ENCODE measurements around the gene RFLNA.

RFLNA gene

GRCh38 chr12:124333724-124334123, 38.8 kb downstream of the RFLNA start:
- TF ChIP-seq, protein P1, sequence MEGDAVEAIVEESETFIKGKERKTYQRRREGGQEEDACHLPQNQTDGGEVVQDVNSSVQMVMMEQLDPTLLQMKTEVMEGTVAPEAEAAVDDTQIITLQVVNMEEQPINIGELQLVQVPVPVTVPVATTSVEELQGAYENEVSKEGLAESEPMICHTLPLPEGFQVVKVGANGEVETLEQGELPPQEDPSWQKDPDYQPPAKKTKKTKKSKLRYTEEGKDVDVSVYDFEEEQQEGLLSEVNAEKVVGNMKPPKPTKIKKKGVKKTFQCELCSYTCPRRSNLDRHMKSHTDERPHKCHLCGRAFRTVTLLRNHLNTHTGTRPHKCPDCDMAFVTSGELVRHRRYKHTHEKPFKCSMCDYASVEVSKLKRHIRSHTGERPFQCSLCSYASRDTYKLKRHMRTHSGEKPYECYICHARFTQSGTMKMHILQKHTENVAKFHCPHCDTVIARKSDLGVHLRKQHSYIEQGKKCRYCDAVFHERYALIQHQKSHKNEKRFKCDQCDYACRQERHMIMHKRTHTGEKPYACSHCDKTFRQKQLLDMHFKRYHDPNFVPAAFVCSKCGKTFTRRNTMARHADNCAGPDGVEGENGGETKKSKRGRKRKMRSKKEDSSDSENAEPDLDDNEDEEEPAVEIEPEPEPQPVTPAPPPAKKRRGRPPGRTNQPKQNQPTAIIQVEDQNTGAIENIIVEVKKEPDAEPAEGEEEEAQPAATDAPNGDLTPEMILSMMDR (IDR thresholded peaks at IDR 0.05; ENCODE audit: control extremely low read depth, extremely low read depth, low read depth, missing control alignments), result no peak
- DNase-seq (ENCODE audit: extremely low spot score), result no peak
- POLR2A ChIA-PET, result no interaction called here
- CTCF ChIA-PET, result no interaction called here

DNA sequence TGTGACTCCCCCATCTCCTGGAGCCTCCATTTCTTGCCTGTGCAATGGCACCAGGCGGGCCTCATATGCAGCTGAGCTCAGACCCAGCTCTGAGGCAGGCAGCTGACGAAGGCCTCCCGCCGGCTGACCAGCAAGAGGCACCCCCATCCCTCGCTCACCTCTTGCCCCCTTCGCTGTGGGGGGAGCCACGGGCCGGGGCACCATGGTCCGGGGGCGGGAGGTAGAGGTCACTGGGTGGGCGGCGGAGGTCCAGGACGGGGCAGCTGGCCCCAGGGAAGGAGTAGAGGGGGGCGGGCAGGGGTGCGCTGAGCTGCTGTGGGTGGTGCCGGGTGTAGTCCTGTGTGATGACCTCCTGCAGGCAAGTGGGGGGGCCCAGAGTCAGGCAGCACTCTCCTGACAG, 39.4 kb downstream of the RFLNA start:
- no peak for DNase-seq (ENCODE audit: extremely low spot score)
- ChIA-PET CTCF (interaction anchor here (1.7 kb wide), 1 partner anchor 65 kb away, joined by 5 read pairs; no protein-coding TSS in a partner anchor), POLR2A (no interaction called here)
- TF ChIP-seq, protein P1 (IDR thresholded peaks at IDR 0.05; ENCODE audit: control extremely low read depth, extremely low read depth, low read depth, missing control alignments), result no peak

DNA sequence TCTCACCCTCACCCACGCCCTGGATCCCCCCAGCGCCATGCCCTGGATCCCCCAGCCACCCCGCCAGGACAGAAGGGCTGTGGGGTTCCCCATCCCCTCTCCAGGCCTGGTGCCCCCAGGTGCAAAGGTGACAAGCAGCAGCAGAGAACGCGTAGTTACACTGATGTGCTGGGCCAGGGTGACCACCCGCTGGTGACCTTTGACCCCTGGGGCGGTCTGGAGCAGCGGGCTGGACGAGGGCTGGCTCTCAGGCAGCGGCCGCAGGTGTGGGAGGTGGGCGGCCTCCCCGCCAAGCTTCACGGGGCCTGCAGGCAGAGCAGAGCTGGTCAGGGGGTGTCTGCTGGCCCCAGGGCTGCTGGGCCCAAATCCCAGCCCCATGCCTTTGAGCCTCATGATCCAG, 40.1 kb downstream of the RFLNA start:
- POLR2A ChIA-PET, result no interaction called here
- DNase-seq (ENCODE audit: extremely low spot score), result no peak
- TF ChIP-seq, protein P1 (IDR thresholded peaks at IDR 0.05; ENCODE audit: control extremely low read depth, extremely low read depth, low read depth, missing control alignments), result no peak
- CTCF ChIA-PET, result interaction anchor here (1.7 kb wide), 1 partner anchor 65 kb away, joined by 5 read pairs; no protein-coding TSS in a partner anchor

DNA sequence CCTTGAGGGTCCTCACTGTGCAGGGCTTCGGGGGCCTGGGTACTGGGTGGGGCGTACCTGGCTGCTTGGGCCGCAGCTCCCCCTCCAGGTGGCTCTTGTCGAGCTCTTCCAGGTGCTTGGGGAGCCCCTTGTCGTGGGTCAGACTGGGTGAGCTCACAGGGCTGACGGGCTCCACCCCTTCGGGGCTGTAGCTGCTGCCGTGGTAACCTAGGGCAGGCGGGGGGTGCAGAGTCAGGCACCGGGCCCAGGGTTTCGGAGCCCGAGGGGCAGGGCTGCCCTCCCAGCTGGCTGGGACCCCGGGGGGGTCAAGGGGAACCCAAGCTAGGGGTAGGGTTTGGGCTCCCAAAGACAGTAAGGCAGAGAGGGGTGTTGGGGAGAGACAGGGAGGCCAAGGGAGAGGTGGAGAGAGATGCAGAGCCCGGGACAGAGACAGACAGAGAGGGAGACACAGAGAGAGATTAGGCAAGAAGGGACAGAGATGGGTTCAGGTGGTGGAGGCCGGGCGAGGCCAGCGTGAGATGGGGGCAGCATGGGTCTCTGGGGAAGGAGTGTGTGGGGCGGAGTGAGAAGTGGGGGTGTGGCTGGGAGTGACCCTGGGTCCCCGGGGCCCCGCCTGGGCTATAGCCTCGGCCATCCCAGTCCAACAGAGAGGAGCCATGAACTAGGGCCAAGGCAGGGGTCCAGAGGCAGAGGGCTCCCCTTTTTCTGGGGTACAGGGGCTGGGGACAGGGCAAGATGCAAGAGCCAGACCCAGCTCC, 40.7 kb downstream of the RFLNA start:
- ChIA-PET CTCF (interaction anchor here (1.7 kb wide), 1 partner anchor 64 kb away, joined by 5 read pairs; no protein-coding TSS in a partner anchor), POLR2A (no interaction called here)
- DNase-seq (ENCODE audit: extremely low spot score), result no peak
- TF ChIP-seq, protein P1 (IDR thresholded peaks at IDR 0.05; ENCODE audit: control extremely low read depth, extremely low read depth, low read depth, missing control alignments), result no peak

DNA sequence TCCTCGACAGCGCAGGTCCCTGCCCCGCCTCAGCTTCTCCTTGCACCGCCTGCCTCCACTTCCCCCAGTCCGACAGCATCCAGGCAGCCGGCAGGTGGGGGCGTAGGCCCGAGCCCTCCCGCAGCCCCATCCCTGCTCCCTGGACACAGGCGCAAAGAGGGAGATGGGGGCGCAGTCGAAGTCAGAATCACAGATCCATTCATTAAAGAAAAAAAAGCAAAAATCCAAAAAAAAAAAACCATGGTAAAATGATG, 41.2 kb downstream of the RFLNA start:
- no peak for DNase-seq (ENCODE audit: extremely low spot score)
- ChIA-PET CTCF (no interaction called here), POLR2A (no interaction called here)
- TF ChIP-seq, protein P1 (IDR thresholded peaks at IDR 0.05; ENCODE audit: control extremely low read depth, extremely low read depth, low read depth, missing control alignments), result no peak

DNA sequence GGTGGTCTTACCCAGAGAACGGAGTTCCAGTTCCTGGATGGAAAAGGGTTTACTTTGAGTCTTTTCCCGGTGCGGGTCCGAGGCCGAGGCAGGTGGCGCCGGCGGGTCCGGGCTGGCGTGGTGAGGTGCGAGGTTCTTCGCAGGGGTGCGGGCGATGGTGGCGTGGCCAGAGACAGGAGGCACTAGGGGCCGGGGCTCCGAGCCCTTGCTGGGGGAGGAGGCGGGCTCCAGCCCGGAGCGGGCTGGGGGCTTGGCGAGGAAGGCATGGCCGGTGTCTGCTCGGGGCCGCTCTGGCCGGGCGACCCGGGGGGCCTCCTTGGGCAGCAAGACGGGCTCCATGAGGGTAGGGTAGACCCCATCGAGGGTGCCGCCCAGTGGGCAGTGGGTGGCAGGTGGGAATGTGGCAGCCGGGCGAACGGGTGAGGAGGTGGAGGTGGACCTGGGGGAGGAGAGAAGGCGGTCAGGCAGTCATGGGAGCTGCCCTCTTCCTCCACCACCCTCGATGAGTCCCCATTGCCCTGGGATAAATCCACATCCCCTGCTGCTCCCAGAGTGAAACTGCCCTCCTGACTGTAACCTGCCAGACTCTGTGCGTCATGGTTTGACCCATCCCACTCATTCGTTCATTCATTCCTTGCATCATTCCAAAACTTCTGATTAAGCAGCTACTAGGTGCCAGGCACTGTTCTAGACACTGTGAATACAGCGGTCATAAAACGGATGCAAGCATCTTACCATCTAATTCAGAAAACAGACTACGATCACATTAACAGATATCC, 42.0 kb downstream of the RFLNA start:
- TF ChIP-seq, protein P1 (IDR thresholded peaks at IDR 0.05; ENCODE audit: control extremely low read depth, extremely low read depth, low read depth, missing control alignments), result no peak
- POLR2A ChIA-PET, result no interaction called here
- CTCF ChIA-PET, result no interaction called here
- DNase-seq (ENCODE audit: extremely low spot score), result no peak

Data from GM10248 (cell line).